HG03159 (cell line): ENCODE data around the gene USP32.
"Not testable (repeated sequence)": the region's sequence is repeated elsewhere in the genome, so short reads cannot be mapped to it uniquely, and the experiment has no call there.

ENCODE experiments used
- ATAC-seq: cut with Tn5 transposase; IDR thresholded peaks from one replicate; pipeline ENCODE4 v1.9.1; 2021; ENCODE audit warnings: mild to moderate bottlenecking, moderate library complexity; ENCODE audit not compliant: unreplicated experiment

USP32 gene

GRCh38 chr17:60403962-60404361 is 12.0 kb upstream of the USP32 start:
- no peak for ATAC-seq

GRCh38 chr17:60403523-60403810 is 11.5 kb upstream of the USP32 start:
- no peak for ATAC-seq

- ATAC-seq: no peak
Observed at GRCh38 chr17:60401819-60402218, 9.9 kb upstream of the USP32 start.

DNA sequence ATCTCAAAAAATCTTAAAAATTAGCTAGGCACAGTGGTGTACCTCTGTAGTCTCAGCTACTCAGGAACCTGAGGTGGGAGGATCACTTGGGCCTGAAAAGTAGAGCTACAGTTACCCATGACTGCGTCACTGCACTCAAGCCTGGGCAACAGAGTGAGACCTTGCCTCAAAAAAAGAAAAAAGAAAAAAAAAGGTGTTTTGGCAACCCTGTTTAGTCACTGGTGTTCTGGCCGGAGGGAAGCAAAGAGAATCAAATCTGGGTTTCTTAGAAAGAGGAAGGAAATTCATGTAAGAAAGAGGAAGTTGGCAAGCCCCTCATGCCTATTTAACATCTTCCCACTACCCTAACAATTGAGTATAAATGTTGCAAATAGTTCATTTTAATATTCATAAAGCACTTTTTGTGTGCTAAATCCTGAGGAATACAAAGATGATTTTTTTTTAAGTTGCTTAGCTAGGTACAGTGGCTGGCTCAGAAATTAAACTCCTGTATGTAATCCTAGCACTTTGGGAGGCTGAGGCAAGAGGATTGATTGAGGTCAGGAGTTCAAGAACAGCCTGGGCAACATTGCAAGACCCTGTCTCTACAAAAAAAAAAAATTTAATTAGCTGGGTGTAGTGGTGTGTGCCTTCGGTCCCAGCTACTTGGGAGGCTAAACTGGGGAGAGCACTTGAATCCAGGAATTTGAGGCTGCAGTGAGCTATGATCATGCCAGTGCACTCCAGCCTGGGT is 6.5 kb upstream of the USP32 start:
- peak; percentile 70 for ATAC-seq

- ATAC-seq: no peak
Observed at GRCh38 chr17:60396412-60396811, 4.5 kb upstream of the USP32 start.

DNA sequence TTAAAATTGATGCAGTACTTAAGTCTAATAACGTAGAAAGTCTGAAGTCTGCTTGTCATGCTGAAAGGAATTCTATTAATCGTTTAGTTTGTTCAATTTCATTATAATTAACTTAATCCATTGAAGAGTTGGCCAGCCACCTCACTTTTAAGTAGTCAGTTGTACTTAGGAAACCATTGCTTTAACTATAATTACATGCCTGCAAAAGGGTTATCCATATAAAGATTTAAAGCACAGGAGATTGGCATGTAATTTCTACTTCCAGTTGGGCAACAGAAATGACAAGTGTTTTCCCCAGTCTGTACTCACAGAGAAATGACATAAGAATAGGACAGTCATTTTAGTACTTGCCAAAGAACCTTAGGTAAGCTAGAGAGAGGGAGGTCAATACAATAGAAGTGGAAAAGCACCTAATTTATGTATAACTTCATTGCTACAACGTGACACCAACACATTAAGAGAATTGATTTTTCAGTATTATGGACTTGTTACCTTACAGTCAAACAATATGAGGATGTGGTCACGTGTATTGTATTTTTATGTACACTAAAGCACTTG is 3.7 kb upstream of the USP32 start:
- ATAC-seq: no peak

- ATAC-seq: no peak
Observed at GRCh38 chr17:60393840-60394723, 2.1 kb upstream of the USP32 start.

DNA sequence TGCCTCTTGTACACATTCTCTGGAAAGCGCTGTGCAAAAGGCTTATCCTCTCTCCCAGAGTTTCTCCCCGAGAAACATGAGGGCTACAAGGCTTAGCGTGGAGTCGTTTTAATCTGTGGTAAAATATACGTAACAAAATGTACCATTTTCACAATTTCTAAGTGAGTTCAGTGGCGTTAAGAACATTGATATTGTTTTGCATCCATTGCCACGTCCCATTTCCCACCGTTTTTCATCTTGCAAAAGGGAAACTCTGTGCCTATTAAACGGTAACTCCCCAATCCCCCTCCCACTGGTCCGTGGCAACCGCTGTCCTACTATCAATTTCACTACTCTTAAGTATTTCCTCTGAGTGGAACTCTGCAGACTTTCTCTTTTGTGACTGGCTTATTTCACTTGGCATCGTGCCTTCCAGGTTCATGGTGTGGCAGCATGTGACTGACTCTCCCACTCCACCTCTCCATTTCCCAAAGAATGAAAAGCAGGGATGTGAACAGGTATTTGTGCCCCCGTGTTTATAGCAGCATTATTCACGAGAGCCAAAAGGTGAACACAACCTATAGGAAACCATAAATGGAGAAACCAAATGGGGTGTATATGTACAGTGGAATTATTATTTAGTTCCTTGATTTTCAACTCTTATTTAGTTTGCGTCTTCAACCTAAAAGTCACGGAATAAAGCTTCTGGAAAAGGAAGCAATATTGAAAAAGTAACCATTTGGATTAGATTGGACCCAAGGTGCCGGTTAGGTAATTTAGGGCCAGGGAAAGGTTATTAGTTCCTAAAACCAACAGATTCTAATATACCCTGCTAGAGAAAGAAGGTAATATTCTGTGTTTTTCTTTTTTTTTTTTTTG is 1.1 kb upstream of the USP32 start:
- no peak for ATAC-seq

- ATAC-seq: peak; percentile 30
Observed at GRCh38 chr17:60391471-60392041, 377 bp downstream of the USP32 start.

- no peak for ATAC-seq
Observed at GRCh38 chr17:60390925-60391470, 935 bp downstream of the USP32 start.

DNA sequence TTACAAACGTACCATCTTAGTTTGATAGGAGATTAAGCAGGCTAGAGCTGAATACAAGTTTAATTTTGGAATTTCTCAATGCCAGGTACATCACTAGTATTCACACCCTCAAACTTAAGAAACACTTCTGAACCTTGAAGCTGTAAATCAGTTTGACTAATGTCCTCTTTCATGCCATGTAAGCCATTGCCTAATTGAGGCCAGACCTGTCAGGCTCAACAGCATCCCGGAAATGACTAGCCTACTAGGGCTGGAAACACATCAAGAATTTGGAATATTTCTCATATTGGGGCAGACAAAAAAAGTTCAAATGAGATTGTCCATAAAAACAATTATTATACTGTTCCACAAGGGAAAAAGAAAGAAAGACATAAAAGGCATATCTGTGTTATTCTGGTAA is 1.7 kb downstream of the USP32 start:
- no peak for ATAC-seq

DNA sequence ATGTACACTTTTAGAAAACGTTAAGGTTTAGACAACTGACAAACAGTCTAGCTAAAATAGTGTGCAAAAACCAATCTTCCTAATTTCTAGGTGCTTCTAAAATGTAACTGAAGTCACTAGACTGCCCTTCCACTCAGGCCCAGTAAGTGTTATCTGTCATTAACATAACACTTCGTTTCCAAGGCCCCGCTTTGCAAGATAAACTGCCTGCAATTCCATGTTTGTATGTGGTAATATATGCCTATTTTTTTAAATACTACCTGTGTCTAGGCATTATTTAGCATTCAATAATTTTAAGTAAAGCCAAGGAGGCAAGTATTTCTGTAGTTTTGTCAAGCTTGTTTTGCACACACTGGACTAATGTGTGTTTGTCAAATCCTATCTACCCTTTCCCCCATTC is 3.2 kb downstream of the USP32 start:
- no peak for ATAC-seq

- no peak for ATAC-seq
Observed at GRCh38 chr17:60387666-60388065, 4.3 kb downstream of the USP32 start.

GRCh38 chr17:60386147-60387058 is 5.5 kb downstream of the USP32 start:
- no peak for ATAC-seq

- not testable (repeated sequence) for ATAC-seq
Observed at GRCh38 chr17:60384921-60385320, 7.0 kb downstream of the USP32 start.

DNA sequence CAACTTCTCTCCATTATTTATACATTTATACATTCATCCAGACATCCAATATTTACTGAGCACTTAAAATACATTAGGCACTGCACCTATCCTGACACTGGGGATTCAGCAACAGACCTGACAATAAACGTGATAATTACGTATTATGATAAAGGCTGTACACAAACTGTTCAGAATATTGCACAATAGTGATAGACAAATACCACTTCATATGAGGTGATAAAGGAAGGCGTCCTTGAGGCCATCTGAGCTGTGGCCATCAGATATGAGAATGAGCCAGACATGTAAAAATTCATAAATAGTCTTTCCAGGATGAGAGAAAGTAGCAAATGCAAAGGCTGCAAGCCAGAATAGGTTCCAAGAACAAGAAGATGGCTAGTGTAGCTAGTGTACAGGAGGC is 8.6 kb downstream of the USP32 start:
- no peak for ATAC-seq

- no peak for ATAC-seq
Observed at GRCh38 chr17:60381958-60382357, 10.0 kb downstream of the USP32 start.

DNA sequence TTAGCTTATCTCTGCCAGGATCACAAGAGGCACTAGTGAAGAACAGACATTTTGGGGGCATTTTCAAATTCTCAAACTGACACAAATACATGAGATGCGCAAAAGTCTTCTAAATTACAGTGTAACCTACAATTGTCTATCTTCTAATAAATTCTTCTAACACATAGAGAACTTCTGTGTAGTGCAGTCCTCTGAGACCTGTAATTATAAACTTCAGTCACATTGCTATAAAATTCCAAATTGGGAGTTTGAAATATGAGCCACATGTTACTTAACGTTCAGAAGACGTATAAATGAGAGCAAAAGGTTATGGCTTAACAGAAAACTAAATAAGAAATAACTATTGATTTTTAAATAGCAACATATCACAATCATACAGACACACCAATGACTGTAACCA is 12.5 kb downstream of the USP32 start:
- not testable (repeated sequence) for ATAC-seq

DNA sequence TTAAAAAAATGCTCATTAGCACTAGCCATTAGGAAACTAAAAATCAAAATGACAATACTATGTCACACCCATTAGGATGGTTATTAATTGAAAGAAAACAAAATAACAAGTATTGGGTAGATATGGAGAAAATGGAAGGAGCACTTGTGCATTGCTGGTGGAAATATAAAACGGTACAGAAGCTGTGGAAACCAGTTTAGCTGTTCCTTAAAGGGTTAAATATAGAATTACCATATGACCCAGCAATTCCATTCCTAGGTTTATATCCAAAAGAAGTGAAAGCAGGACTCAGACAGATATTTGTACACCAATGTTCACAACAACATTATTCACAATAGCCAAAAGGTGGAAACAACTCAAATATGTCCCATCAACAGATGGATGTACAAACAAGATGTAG is 13.7 kb downstream of the USP32 start:
- not testable (repeated sequence) for ATAC-seq
